Stimulated activated CD4-positive, alpha-beta T cell treated with anti-CD3 and anti-CD28 coated beads, Interleukin-15, amount 100 ng/mL, for 48 hours (primary cell): ENCODE measurements around the gene PDCD1.
"Not testable (repeated sequence)": the region's sequence is repeated elsewhere in the genome, so short reads cannot be mapped to it uniquely, and the experiment has no call there.

Source experiments
- DNase-seq, 2 donors: peaks; one replicate each; pipeline ENCODE4 v3.0.0-alpha.2; 2020; ENCODE audit warnings: low read depth in 2 of 2

PDCD1 gene

GRCh38 chr2:241858206-241859016 is at the start of gene PDCD1:
PDCD1 (minus strand) TSS chr2:241858894; CDS start chr2:241858838, 56 bp downstream.
- peak; percentile 62 to 74 for DNase-seq

GRCh38 chr2:241907831-241908230 is 49.1 kb upstream of the PDCD1 start:
- DNase-seq: not testable (repeated sequence)

GRCh38 chr2:241906826-241907570 is 48.3 kb upstream of the PDCD1 start:
- DNase-seq: no peak

GRCh38 chr2:241906378-241906770 is 47.7 kb upstream of the PDCD1 start:
- not testable (repeated sequence) for DNase-seq

GRCh38 chr2:241905716-241906377 is 47.2 kb upstream of the PDCD1 start:
- DNase-seq: no peak

GRCh38 chr2:241904791-241905710 is 46.4 kb upstream of the PDCD1 start:
- DNase-seq: no peak

- no peak for DNase-seq
Observed at GRCh38 chr2:241904011-241904718, 45.5 kb upstream of the PDCD1 start.

GRCh38 chr2:241903121-241904010 is 44.7 kb upstream of the PDCD1 start:
- no peak for DNase-seq

- DNase-seq: no peak
Observed at GRCh38 chr2:241902357-241902991, 43.8 kb upstream of the PDCD1 start.

GRCh38 chr2:241901500-241902351 is 43.0 kb upstream of the PDCD1 start:
- DNase-seq: no peak

GRCh38 chr2:241901018-241901380 is 42.3 kb upstream of the PDCD1 start:
- no peak for DNase-seq

GRCh38 chr2:241900251-241901017 is 41.7 kb upstream of the PDCD1 start:
- no peak for DNase-seq

- DNase-seq: no peak
Observed at GRCh38 chr2:241898463-241899270, 40.0 kb upstream of the PDCD1 start.

GRCh38 chr2:241897231-241897916 is 38.7 kb upstream of the PDCD1 start:
- no peak for DNase-seq

GRCh38 chr2:241896746-241897201 is 38.1 kb upstream of the PDCD1 start:
- DNase-seq: no peak
